A549 (cell line): ENCODE measurements around the gene RCHY1. TPM values are rescaled to one million over a fixed set of nuclear protein-coding genes. Genes with fewer than 3 reads are reported as not detected.

Experiments used
- ATAC-seq, 2 experiments: fragments of 200-7000 bp in 1 of 2; fragments of >200 bp in 1 of 2; cut with Nextera tagmentation in 1 of 2; cut with Tn5 transposase in 1 of 2; 3 replicates each; pipeline versions ENCODE4 v1.8.0 to v1.9.1; 2018 to 2020; ENCODE audit warnings: mild to moderate bottlenecking in 1 of 2, moderate library complexity in 1 of 2
- CTCF ChIA-PET: fragments of 300-600 bp; sonication (Branson Sonifier 250); formaldehyde crosslinking; extraction: SDS; loops from one replicate; lab custom pipeline; 2021; ENCODE audit warnings: antibody characterized with exemption, inconsistent platforms; lab: Yijun Ruan, JAX
- POLR2A ChIA-PET: fragments of 350-600 bp; formaldehyde crosslinking; extraction: SDS; loops from one replicate; lab custom pipeline; 2021; ENCODE audit warnings: antibody characterized with exemption, inconsistent platforms; lab: Yijun Ruan, JAX
- DNase-seq, 2 experiments: peaks; one replicate each; pipeline versions ENCODE4 v3.0.0 to v3.0.0-alpha.2; 2011 to 2016; ENCODE audit warnings: low read depth in 1 of 2, low spot score in 1 of 2
- FAIRE-seq: peaks from 2 replicates; lab custom pipeline; 2011; peaks lifted over from hg19 to GRCh38; lab: Jason Lieb, UNC
- H3K27ac ChIP-seq, 2 experiments: fragments of >200 bp; sonication (Bioruptor Twin); formaldehyde crosslinking; 3 replicates each; pipeline ENCODE4 v1.5.1; 2016 to 2017
- H3K4me1 ChIP-seq: fragments of >200 bp; sonication (Bioruptor Twin); formaldehyde crosslinking; 3 replicates; pipeline ENCODE4 v1.6.1; 2016
- H3K4me2 ChIP-seq: fragments of >200 bp; sonication (Bioruptor Twin); formaldehyde crosslinking; 3 replicates; pipeline ENCODE4 v1.6.1; 2016
- H3K4me3 ChIP-seq: fragments of >200 bp; sonication (Bioruptor Twin); formaldehyde crosslinking; 3 replicates; pipeline ENCODE4 v1.5.1; 2016
- H3K9me3 ChIP-seq: fragments of >200 bp; sonication (Bioruptor Twin); formaldehyde crosslinking; 3 replicates; pipeline ENCODE4 v1.6.1; 2016
- BCL3 ChIP-seq: fragments of >200 bp; sonication (Bioruptor Twin); formaldehyde crosslinking; IDR thresholded peaks from 3 replicates; pipeline ENCODE4 v1.6.1; 2016
- CTCF ChIP-seq: fragments of >200 bp; sonication (Bioruptor Twin); formaldehyde crosslinking; IDR thresholded peaks from 3 replicates; pipeline ENCODE4 v1.5.1; 2016
- EHF ChIP-seq: fragments of 250-450 bp; sonication (Bioruptor Pico); IDR thresholded peaks from 2 replicates; pipeline ENCODE4 v1.5.0; 2020; ENCODE audit warnings: mild to moderate bottlenecking
- EHMT2 ChIP-seq: fragments of 200-600 bp; sonication (generic); IDR thresholded peaks from 2 replicates; pipeline ENCODE4 v1.6.1; 2016; ENCODE audit warnings: antibody characterized with exemption, low read depth, mild to moderate bottlenecking, moderate library complexity
- ESRRA ChIP-seq: fragments of 150-350 bp; IDR thresholded peaks from 2 replicates; pipeline ENCODE4 v1.6.1; 2014; ENCODE audit warnings: mild to moderate bottlenecking, low read length, borderline replicate concordance
- HDAC2 ChIP-seq: fragments of 200-600 bp; sonication (generic); IDR thresholded peaks from 2 replicates; pipeline ENCODE4 v1.6.1; 2016
- HEYL ChIP-seq: fragments of 250-450 bp; sonication (Bioruptor Pico); IDR thresholded peaks from 2 replicates; pipeline ENCODE4 v1.8.0; 2021; ENCODE audit warnings: mild to moderate bottlenecking, moderate library complexity
- JUN ChIP-seq, 2 experiments: fragments of >200 bp; sonication (Bioruptor Twin); formaldehyde crosslinking; IDR thresholded peaks; 2 replicates in 1 of 2; 3 replicates in 1 of 2; pipeline ENCODE4 v1.6.1; 2016 to 2017
- JUNB ChIP-seq: fragments of >200 bp; sonication (Bioruptor Twin); formaldehyde crosslinking; IDR thresholded peaks from 2 replicates; pipeline ENCODE4 v1.6.1; 2016
- NR3C1 ChIP-seq: fragments of >200 bp; sonication (Bioruptor Twin); formaldehyde crosslinking; IDR thresholded peaks from 3 replicates; pipeline ENCODE4 v1.6.1; 2017
- POLR2AphosphoS2 ChIP-seq: conservative IDR thresholded peaks from 2 replicates; pipeline ENCODE4 v1.6.1; 2012; ENCODE audit warnings: low read length, improper control_type of control experiment, inconsistent platforms
- RAD21 ChIP-seq, 2 experiments: fragments of >200 bp in 1 of 2; sonication (Bioruptor Twin) in 1 of 2; formaldehyde crosslinking in 1 of 2; IDR thresholded peaks in 1 of 2; conservative IDR thresholded peaks in 1 of 2; 2 replicates in 1 of 2; 3 replicates in 1 of 2; pipeline ENCODE4 v1.6.1; 2012 to 2018; ENCODE audit warnings: inconsistent platforms in 1 of 2
- REST ChIP-seq: fragments of 200-600 bp; sonication (generic); IDR thresholded peaks from 2 replicates; pipeline ENCODE4 v1.6.1; 2016; ENCODE audit warnings: antibody characterized with exemption, mild to moderate bottlenecking, moderate library complexity
- RFX5 ChIP-seq: fragments of 450-650 bp; IDR thresholded peaks from 2 replicates; pipeline ENCODE4 v1.7.1; 2014; ENCODE audit warnings: antibody characterized with exemption, mild to moderate bottlenecking, moderate library complexity
- TP53 ChIP-seq: fragments of 250-450 bp; sonication (Bioruptor Pico); IDR thresholded peaks from 2 replicates; pipeline ENCODE4 v1.5.0; 2021; ENCODE audit warnings: mild to moderate bottlenecking, moderate library complexity
- ZSCAN20 ChIP-seq: fragments of 250-450 bp; sonication (Bioruptor Pico); IDR thresholded peaks from 2 replicates; pipeline ENCODE4 v1.8.0; 2022; ENCODE audit warnings: mild to moderate bottlenecking, moderate library complexity
- WGBS: methylation state at CpG from one replicate; pipeline ENCODE4 v1.1.6; 2017; ENCODE audit errors: missing lambda C conversion rate; 5-methylcytosine and 5-hydroxymethylcytosine counted together
- polyA plus RNA-seq, 4 experiments: library from polyadenylated mRNA; depleted of rRNA in 3 of 4; stranded (reverse); fragments of >200 nt; fragmentation: RNase III in 1 of 4; extraction: RNeasy Plus Mini Kit Qiagen cat#74134 plus additional on column Dnase treatment in 1 of 4; gene quantifications; 2 replicates in 3 of 4; 3 replicates in 1 of 4; pipeline ENCODE4 v1.2.3, GENCODE V29; 2011 to 2017
- TF ChIP-seq, protein P1 (sequence below): fragments of >200 bp; sonication (Bioruptor Twin); formaldehyde crosslinking; IDR thresholded peaks from 2 replicates; pipeline ENCODE4 v1.6.1; 2016

RCHY1 gene
- polyA plus RNA-seq, 2 of the 4 experiments (the other 2 are of a cell fraction) = 19.1 to 27.4 TPM

DNA sequence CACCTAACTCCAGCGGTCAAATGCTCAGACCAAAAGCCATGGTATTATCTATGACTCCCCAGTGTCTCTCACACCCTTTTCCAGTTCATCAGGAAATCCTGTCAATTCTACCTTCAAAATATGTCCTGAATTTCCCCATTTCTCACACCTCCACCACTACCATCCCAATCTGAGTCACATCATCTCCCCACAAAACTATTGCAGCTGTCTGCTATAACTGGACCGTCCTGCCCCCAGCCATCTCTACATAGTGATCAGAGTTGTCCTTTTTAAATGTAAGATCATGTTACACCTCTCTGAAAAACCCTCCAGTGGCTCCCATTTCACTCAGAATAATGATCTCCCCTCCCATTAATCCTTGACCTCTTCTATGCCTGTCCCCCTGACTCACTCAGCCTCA is 34.8 kb upstream of the RCHY1 start:
- POLR2A ChIA-PET = no interaction called here
- CTCF ChIA-PET = interaction anchor here (1.4 kb wide), 1 partner anchor 22 kb away, joined by 3 read pairs; no protein-coding TSS in a partner anchor
- H3K9me3 ChIP-seq = no peaks in the 10 kb centered on the region
- FAIRE-seq = no peak
- ATAC-seq = no peak
- no peak overlapping the region for H3K27ac ChIP-seq
- TF ChIP-seq JUN (IDR thresholded peaks at IDR 0.05) = no peak
- TF ChIP-seq RAD21 (conservative IDR thresholded peaks at IDR 0.05 in 1 of 2, IDR thresholded peaks at IDR 0.05 in 1 of 2) = no peak
- TF ChIP-seq POLR2AphosphoS2 = no peak
- TF ChIP-seq JUNB = no peak
- TF ChIP-seq NR3C1 = no peak
- TF ChIP-seq TP53 (CRISPR knock-in tag) = no peak
- TF ChIP-seq ZSCAN20 (CRISPR knock-in tag) = no peak
- TF ChIP-seq REST = no peak
- no peak for TF ChIP-seq ESRRA
- TF ChIP-seq EHF = no peak
- TF ChIP-seq BCL3 = no peak
- TF ChIP-seq RFX5 = no peak
- TF ChIP-seq, all 56 proteins: peak for 0
- Histone ChIP-seq H3K4me1 (peaks cover 6% of the 10 kb centered on the region; the same call in 1 of the 3 replicates), H3K4me3 (no peak overlapping the region), H3K4me2 (no peak overlapping the region)
- 97% methylated on average over 2 of the region's 2 CpGs for WGBS
- no peak for DNase-seq

DNA sequence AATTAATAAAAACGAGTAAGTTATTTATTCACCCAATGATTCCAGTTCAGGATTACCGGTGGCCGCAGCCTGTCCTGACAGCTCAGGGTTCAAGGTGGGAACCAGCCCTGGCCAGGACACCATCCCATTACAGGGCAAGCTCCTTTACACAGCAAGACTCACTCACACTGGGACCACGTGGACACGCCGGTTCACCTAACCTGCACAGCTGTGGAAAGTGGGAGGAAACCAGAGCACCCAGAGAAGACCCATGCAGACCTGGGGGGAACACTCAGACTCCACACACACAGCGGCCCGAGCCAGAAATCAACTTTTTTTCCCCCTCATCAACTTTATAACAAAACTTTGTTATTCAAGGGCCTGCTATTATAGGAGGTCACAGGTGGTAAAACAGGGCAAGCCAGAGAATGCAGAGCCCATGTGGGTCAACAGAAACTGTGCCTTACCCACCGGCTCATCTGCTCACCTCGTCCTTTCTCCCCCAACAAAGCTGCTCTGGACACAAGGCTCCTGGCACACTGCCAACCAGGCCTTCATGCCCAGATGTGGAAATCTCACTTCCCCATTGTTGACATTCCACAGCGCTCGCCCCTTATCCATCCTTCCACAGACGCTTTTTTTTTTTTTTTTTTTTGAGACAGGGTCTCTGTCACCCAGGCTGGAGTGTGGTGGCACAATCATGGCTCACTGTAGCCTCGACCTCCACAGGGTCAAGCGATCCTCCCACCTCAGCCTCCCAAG is 33.6 kb upstream of the RCHY1 start:
- Histone ChIP-seq H3K4me3 (no peak overlapping the region), H3K27ac (no peak overlapping the region), H3K9me3 (no peaks in the 10 kb centered on the region), H3K4me2 (no peak overlapping the region), H3K4me1 (peaks cover 6% of the 10 kb centered on the region; the same call in 1 of the 3 replicates)
- no peak for FAIRE-seq
- TF ChIP-seq REST (no peak), HDAC2 (no peak), HEYL (no peak), JUNB (no peak), NR3C1 (no peak), CTCF (no peak), EHMT2 (no peak), ZSCAN20 (CRISPR knock-in tag) (no peak)
- TF ChIP-seq, protein P1, sequence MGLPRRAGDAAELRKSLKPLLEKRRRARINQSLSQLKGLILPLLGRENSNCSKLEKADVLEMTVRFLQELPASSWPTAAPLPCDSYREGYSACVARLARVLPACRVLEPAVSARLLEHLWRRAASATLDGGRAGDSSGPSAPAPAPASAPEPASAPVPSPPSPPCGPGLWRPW = no peak
- DNase-seq = peak in 1 of 2 experiments; percentile 24
- ATAC-seq = peak in 1 of 2 experiments; percentile 40; a peak in 1 of 6 replicates
- ChIA-PET CTCF (no interaction called here), POLR2A (interaction anchor here (0.7 kb wide), 1 partner anchor 1097 kb away, joined by 4 read pairs; no protein-coding TSS in a partner anchor)
- 82% methylated on average over 13 of the region's 15 CpGs for WGBS
